ENCODE results near the gene ATG4C. TPM values are rescaled to one million over a fixed set of nuclear protein-coding genes. Genes with fewer than 3 reads are reported as not detected.

The ATG4C gene
- total and polyA plus RNA-seq, 10 of the 15 experiments (the other 5 are each of a cell fraction or from before 2014, with no cell fraction given): 8.1 to 30.9 (median 18.9) TPM

- no peaks in the 10 kb centered on the region for H3K9me3 ChIP-seq (replicated peaks; ENCODE audit: control insufficient read depth, insufficient read depth, low read length)
- WGBS (ENCODE audit: insufficient coverage, insufficient replicate concordance, low lambda C conversion rate, missing lambda C conversion rate): 100% methylated on average over 1 of the region's 1 CpG
- POLR2A ChIA-PET: no interaction called here
- H3K9ac ChIP-seq (ENCODE audit: control insufficient read depth, insufficient read depth, low read length): no peak overlapping the region
- no peak overlapping the region for H3K4me2 ChIP-seq (ENCODE audit: control insufficient read depth, insufficient read depth)
- DNase-seq (ENCODE audit: low read depth, low spot score) (no peak), FAIRE-seq (no peak), ATAC-seq (no peak)
- no peaks in the 10 kb centered on the region for H4K20me1 ChIP-seq (ENCODE audit: control insufficient read depth, insufficient read depth)
- H3K27ac ChIP-seq (ENCODE audit: control insufficient read depth, insufficient read depth): no peak overlapping the region
- CTCF ChIA-PET: interaction anchor here (0.9 to 4.2 kb wide), 10 partner anchors 9 to 698 kb away, joined by 3 to 45 read pairs (median 9); no protein-coding TSS in a partner anchor
- in situ Hi-C loops (cut with MboI): no loop called here
- no peaks in the 10 kb centered on the region for H3K79me2 ChIP-seq (ENCODE audit: control insufficient read depth, insufficient read depth, low read length)
- no peaks in the 10 kb centered on the region for H3K36me3 ChIP-seq (ENCODE audit: control insufficient read depth in 2 of 2, insufficient read depth in 2 of 2, low read length in 1 of 2)
- no TSS peak for BruUV-seq (replicated peaks)
- RAD21 ChIA-PET (ENCODE audit: unreplicated experiment): interaction anchor here (0.6 to 2.3 kb wide), 7 partner anchors 10 to 926 kb away, joined by 3 to 10 read pairs (median 5); no protein-coding TSS in a partner anchor
- intact Hi-C loops (cut with micrococcal nuclease; ENCODE audit: unreplicated experiment): loop anchor here (2.0 to 10.0 kb wide), 3 partner anchors 56 to 336 kb away; partner anchors contain the start of gene ATG4C
- SMC1A ChIA-PET (ENCODE audit: uncharacterized antibody, unreplicated experiment): interaction anchor here (0.9 to 1.7 kb wide), 5 partner anchors 14 to 285 kb away, joined by 3 to 9 read pairs (median 4); no protein-coding TSS in a partner anchor
- no peaks in the 10 kb centered on the region for H3K27me3 ChIP-seq (replicated peaks in 1 of 2; ENCODE audit: control insufficient read depth in 2 of 2, insufficient read depth in 2 of 2, low read length in 1 of 2)
- no peak overlapping the region for H3K4me3 ChIP-seq
- no peak overlapping the region for H2AFZ ChIP-seq (ENCODE audit: control insufficient read depth, low read depth, low read length)
- H3K4me1 ChIP-seq (ENCODE audit: control insufficient read depth, insufficient read depth, low read length): no peaks in the 10 kb centered on the region
- TF ChIP-seq EED (IDR thresholded peaks at IDR 0.05; ENCODE audit: low read depth): no peak
- TF ChIP-seq, protein P1, sequence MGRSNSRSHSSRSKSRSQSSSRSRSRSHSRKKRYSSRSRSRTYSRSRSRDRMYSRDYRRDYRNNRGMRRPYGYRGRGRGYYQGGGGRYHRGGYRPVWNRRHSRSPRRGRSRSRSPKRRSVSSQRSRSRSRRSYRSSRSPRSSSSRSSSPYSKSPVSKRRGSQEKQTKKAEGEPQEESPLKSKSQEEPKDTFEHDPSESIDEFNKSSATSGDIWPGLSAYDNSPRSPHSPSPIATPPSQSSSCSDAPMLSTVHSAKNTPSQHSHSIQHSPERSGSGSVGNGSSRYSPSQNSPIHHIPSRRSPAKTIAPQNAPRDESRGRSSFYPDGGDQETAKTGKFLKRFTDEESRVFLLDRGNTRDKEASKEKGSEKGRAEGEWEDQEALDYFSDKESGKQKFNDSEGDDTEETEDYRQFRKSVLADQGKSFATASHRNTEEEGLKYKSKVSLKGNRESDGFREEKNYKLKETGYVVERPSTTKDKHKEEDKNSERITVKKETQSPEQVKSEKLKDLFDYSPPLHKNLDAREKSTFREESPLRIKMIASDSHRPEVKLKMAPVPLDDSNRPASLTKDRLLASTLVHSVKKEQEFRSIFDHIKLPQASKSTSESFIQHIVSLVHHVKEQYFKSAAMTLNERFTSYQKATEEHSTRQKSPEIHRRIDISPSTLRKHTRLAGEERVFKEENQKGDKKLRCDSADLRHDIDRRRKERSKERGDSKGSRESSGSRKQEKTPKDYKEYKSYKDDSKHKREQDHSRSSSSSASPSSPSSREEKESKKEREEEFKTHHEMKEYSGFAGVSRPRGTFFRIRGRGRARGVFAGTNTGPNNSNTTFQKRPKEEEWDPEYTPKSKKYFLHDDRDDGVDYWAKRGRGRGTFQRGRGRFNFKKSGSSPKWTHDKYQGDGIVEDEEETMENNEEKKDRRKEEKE (IDR thresholded peaks at IDR 0.05): no peak
- TF ChIP-seq ZNF207 (IDR thresholded peaks at IDR 0.05; ENCODE audit: borderline replicate concordance): no peak
- no peak for TF ChIP-seq IKZF1 (conservative IDR thresholded peaks at IDR 0.05)
- no peak for TF ChIP-seq YY1 (IDR thresholded peaks at IDR 0.05; ENCODE audit: low read depth, low read length)
- TF ChIP-seq MXI1 (IDR thresholded peaks at IDR 0.05; ENCODE audit: low read depth, low read length): no peak
- no peak for TF ChIP-seq BCL3 (IDR thresholded peaks at IDR 0.05; ENCODE audit: borderline replicate concordance, insufficient read depth, low read depth, low read length, poor library complexity, severe bottlenecking)
- TF ChIP-seq SMARCA5 (IDR thresholded peaks at IDR 0.05): no peak
- no peak for TF ChIP-seq MYB (IDR thresholded peaks at IDR 0.05; ENCODE audit: borderline replicate concordance, low read depth, low read length)
- TF ChIP-seq, protein P2, sequence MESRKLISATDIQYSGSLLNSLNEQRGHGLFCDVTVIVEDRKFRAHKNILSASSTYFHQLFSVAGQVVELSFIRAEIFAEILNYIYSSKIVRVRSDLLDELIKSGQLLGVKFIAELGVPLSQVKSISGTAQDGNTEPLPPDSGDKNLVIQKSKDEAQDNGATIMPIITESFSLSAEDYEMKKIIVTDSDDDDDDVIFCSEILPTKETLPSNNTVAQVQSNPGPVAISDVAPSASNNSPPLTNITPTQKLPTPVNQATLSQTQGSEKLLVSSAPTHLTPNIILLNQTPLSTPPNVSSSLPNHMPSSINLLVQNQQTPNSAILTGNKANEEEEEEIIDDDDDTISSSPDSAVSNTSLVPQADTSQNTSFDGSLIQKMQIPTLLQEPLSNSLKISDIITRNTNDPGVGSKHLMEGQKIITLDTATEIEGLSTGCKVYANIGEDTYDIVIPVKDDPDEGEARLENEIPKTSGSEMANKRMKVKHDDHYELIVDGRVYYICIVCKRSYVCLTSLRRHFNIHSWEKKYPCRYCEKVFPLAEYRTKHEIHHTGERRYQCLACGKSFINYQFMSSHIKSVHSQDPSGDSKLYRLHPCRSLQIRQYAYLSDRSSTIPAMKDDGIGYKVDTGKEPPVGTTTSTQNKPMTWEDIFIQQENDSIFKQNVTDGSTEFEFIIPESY (IDR thresholded peaks at IDR 0.05): no peak
- TF ChIP-seq PAX5 (IDR thresholded peaks at IDR 0.05; ENCODE audit: borderline replicate concordance, low read depth, low read length): no peak
- TF ChIP-seq CTCF (IDR thresholded peaks at IDR 0.05 in 2 of 3, conservative IDR thresholded peaks at IDR 0.05 in 1 of 3; ENCODE audit: control insufficient read depth in 2 of 3, extremely low read depth in 1 of 3, insufficient read depth in 1 of 3, low read depth in 3 of 3, low read length in 3 of 3): no peak
- TF ChIP-seq HCFC1 (IDR thresholded peaks at IDR 0.05; ENCODE audit: low read length): no peak
- TF ChIP-seq PML (IDR thresholded peaks at IDR 0.05; ENCODE audit: low read length): no peak
- no peak for TF ChIP-seq FOXM1 (IDR thresholded peaks at IDR 0.05; ENCODE audit: low read depth, low read length)
- TF ChIP-seq CBX5 (IDR thresholded peaks at IDR 0.05; ENCODE audit: low read depth): no peak
- no peak for TF ChIP-seq NR2F1 (conservative IDR thresholded peaks at IDR 0.05)
Observed at GRCh38 chr1:62840555-62840954, 56.6 kb downstream of the ATG4C start.
